ENCODE measurements around the gene SESTD1. TPM values are rescaled to one million over a fixed set of nuclear protein-coding genes. Genes with fewer than 3 reads are reported as not detected.
A peak's percentile ranks its signal among the peaks of the same experiment; 100 is the strongest.

Gene SESTD1
- total and polyA plus RNA-seq, 2 of the 8 experiments (the other 6 are each of a cell fraction or from before 2014, with no cell fraction given) = 5.2 to 49.6 TPM

DNA sequence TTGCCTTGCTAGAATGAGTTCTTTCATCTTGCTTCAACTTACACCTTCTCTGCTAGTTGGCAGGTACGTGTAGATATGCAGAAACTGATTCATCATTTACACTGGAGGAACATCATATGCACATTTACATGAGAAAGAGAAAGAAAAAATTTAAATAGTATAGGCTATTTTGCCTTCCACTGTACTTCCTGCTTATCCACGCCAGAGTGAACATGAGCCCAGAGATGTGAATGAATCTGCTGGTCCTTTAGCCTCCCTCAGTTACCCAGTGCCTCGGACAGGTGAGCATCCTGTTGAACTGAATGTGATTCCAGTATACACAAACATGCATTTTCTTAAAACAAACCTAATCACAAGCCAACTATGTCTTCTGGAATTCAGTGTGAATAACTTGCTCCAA is 83.6 kb downstream of the SESTD1 start:
- CTCF ChIA-PET (ENCODE audit: partially characterized antibody) = interaction anchor here (2.0 kb wide), 1 partner anchor 13 kb away, joined by 6 read pairs; no protein-coding TSS in a partner anchor
- TF ChIP-seq HDAC2 (IDR thresholded peaks at IDR 0.05; ENCODE audit: borderline replicate concordance in 1 of 2, low read depth in 2 of 2, low read length in 2 of 2) = no peak
- no peak for TF ChIP-seq KDM5A (IDR thresholded peaks at IDR 0.05; ENCODE audit: low read length)
- TF ChIP-seq TEAD4 (IDR thresholded peaks at IDR 0.05; ENCODE audit: low read depth, low read length) = no peak
- TF ChIP-seq RFX5 (IDR thresholded peaks at IDR 0.05; ENCODE audit: borderline replicate concordance, low read depth, low read length) = no peak
- TF ChIP-seq SIN3A (conservative IDR thresholded peaks at IDR 0.05 in 1 of 2, IDR thresholded peaks at IDR 0.05 in 1 of 2; ENCODE audit: low read depth in 1 of 2, low read length in 2 of 2) = no peak
- TF ChIP-seq RNF2 (IDR thresholded peaks at IDR 0.05; ENCODE audit: borderline replicate concordance, low read depth, low read length, missing control alignments, poor library complexity, severe bottlenecking) = no peak

More for the DNA sequence above, 83.6 kb downstream of the SESTD1 start:
- no peak overlapping the region for H3K18ac ChIP-seq (ENCODE audit: extremely low read depth, low read length)
- H2BK12ac ChIP-seq (ENCODE audit: low read depth, low read length) = no peak overlapping the region
- peaks cover 2 to 13% (median 8%) of the 10 kb centered on the region in 4 experiments; a peak in 3 of 7 replicates for H3K4me1 ChIP-seq (replicated peaks in 1 of 4; ENCODE audit: control insufficient read depth in 3 of 4, insufficient read depth in 4 of 4, low read length in 3 of 4)
- no peak overlapping the region for H2BK15ac ChIP-seq (ENCODE audit: low read length)
- peak overlapping the region in 1 of 4 experiments; percentile 1; a peak in 1 of 8 replicates for H3K4me3 ChIP-seq (ENCODE audit: extremely low read depth in 1 of 4, insufficient read depth in 2 of 4, low read depth in 3 of 4, low read length in 4 of 4)
- no peaks in the 10 kb centered on the region for H3K79me1 ChIP-seq (ENCODE audit: low read depth, low read length)
- no peaks in the 10 kb centered on the region; a peak in 1 of 4 replicates for H3K79me2 ChIP-seq (ENCODE audit: control insufficient read depth in 1 of 2, insufficient read depth in 2 of 2, low read length in 2 of 2)
- H3K23me2 ChIP-seq (ENCODE audit: low read depth, low read length) = no peaks in the 10 kb centered on the region
- peak overlapping the region; percentile 2; the same call in 1 of the 2 replicates for H2AK5ac ChIP-seq (ENCODE audit: low read depth, low read length)
- H3K27ac ChIP-seq (ENCODE audit: low read depth, low read length) = peak overlapping the region; percentile 9; the same call in 1 of the 2 replicates
- no peak overlapping the region for H3K9ac ChIP-seq (replicated peaks in 1 of 4; ENCODE audit: extremely low read depth in 1 of 4, low read depth in 3 of 4, low read length in 3 of 4)
- H2AFZ ChIP-seq (ENCODE audit: low read length) = no peak overlapping the region
- no peak overlapping the region for H3K56ac ChIP-seq (replicated peaks; ENCODE audit: insufficient read length, low read depth, low read length)
- no peaks in the 10 kb centered on the region for H3K27me3 ChIP-seq (replicated peaks in 1 of 4; ENCODE audit: control insufficient read depth in 3 of 4, extremely low read depth in 1 of 4, insufficient read depth in 3 of 4, low read length in 3 of 4)
- no peak overlapping the region for H3K4ac ChIP-seq (replicated peaks; ENCODE audit: insufficient read length, low read depth, low read length)
- H3K23ac ChIP-seq (ENCODE audit: insufficient read length) = no peak overlapping the region
- no peaks in the 10 kb centered on the region for H3K36me3 ChIP-seq (ENCODE audit: control insufficient read depth in 2 of 4, insufficient read depth in 4 of 4, low read length in 3 of 4)
- POLR2A ChIA-PET (ENCODE audit: partially characterized antibody) = no interaction called here
- no peak overlapping the region for H4K8ac ChIP-seq (ENCODE audit: extremely low read depth, insufficient read depth, low read length)
- no peak overlapping the region for H2BK20ac ChIP-seq (ENCODE audit: low read length)
- H3K14ac ChIP-seq (ENCODE audit: insufficient read length) = no peak overlapping the region
- 76% methylated on average over 3 of the region's 3 CpGs; no CpG with 5 or more reads in 1 of the 2 experiments for WGBS, 2 experiments (ENCODE audit: extremely low coverage in 1 of 2, insufficient coverage in 1 of 2, insufficient read length in 1 of 2, insufficient replicate concordance in 2 of 2, low coverage in 1 of 2, low lambda C conversion rate in 2 of 2, missing lambda C conversion rate in 1 of 2)
- no peaks in the 10 kb centered on the region for H4K20me1 ChIP-seq (replicated peaks in 1 of 2; ENCODE audit: control insufficient read depth in 1 of 2, insufficient read depth in 2 of 2, low read length in 2 of 2)
- FAIRE-seq (peak; percentile 57), DNase-seq (ENCODE audit: low read depth in 1 of 2, low spot score in 2 of 2) (no peak)
- no peak overlapping the region for H2BK5ac ChIP-seq (ENCODE audit: low read depth, low read length)
- H2BK120ac ChIP-seq (replicated peaks; ENCODE audit: low read depth, low read length) = no peak overlapping the region
- H3K9me3 ChIP-seq (ENCODE audit: insufficient read depth in 2 of 2, low read depth in 1 of 2, low read length in 1 of 2) = no peaks in the 10 kb centered on the region
- H3K4me2 ChIP-seq (ENCODE audit: insufficient read depth in 1 of 2, low read depth in 2 of 2, low read length in 2 of 2) = no peak overlapping the region
- no peak overlapping the region for H4K5ac ChIP-seq (ENCODE audit: insufficient read length, low read depth, low read length)
- H4K91ac ChIP-seq (replicated peaks; ENCODE audit: insufficient read length, low read length) = no peak overlapping the region
